OCI-LY1 (cell line): Measurements from ENCODE around the gene ANKLE2.

ENCODE experiments used
- H2AFZ ChIP-seq: fragments of 200-600 bp; sonication (generic), shearing (Covaris generic); 2 replicates; pipeline ENCODE4 v1.6.0; 2014; ENCODE audit warnings: antibody characterized with exemption, mild to moderate bottlenecking, low read length
- H3F3A ChIP-seq: fragments of 200-600 bp; sonication (generic), shearing (Covaris generic); 2 replicates; pipeline ENCODE4 v1.6.0; 2014; ENCODE audit warnings: mild to moderate bottlenecking, antibody characterized with exemption, low read length, moderate library complexity; ENCODE audit not compliant: insufficient read depth
- H3K27ac ChIP-seq: fragments of 200-600 bp; sonication (generic); 2 replicates; pipeline ENCODE4 v1.5.1; 2014; ENCODE audit warnings: low read length, mixed run types, mild to moderate bottlenecking, low read depth; ENCODE audit not compliant: poor library complexity, severe bottlenecking
- H3K27me3 ChIP-seq: fragments of 200-600 bp; sonication (generic); 2 replicates; pipeline ENCODE4 v1.6.0; 2014; ENCODE audit warnings: antibody characterized with exemption, mild to moderate bottlenecking, low read length, moderate library complexity; ENCODE audit not compliant: insufficient read depth
- H3K36me3 ChIP-seq: fragments of 200-600 bp; sonication (generic); 2 replicates; pipeline ENCODE4 v1.6.1; 2014; ENCODE audit warnings: mild to moderate bottlenecking, antibody characterized with exemption, low read length, moderate library complexity, mixed read lengths; ENCODE audit not compliant: insufficient read depth
- H3K4me1 ChIP-seq: fragments of 200-600 bp; sonication (generic); 2 replicates; pipeline ENCODE4 v1.5.1; 2014; ENCODE audit warnings: mild to moderate bottlenecking, low read length, moderate library complexity; ENCODE audit not compliant: insufficient read depth, severe bottlenecking
- H3K4me2 ChIP-seq: fragments of 200-600 bp; sonication (generic), shearing (Covaris generic); 2 replicates; pipeline ENCODE4 v1.6.1; 2014; ENCODE audit warnings: low read length
- H3K4me3 ChIP-seq: fragments of 200-600 bp; sonication (generic); 2 replicates; pipeline ENCODE4 v1.5.1; 2014; ENCODE audit warnings: low read length, low read depth, mild to moderate bottlenecking, mixed read lengths; ENCODE audit not compliant: poor library complexity, severe bottlenecking
- H3K79me2 ChIP-seq: fragments of 200-600 bp; shearing (Covaris generic); 2 replicates; pipeline ENCODE4 v1.6.1; 2016; ENCODE audit warnings: mixed run types, low read length, mixed read lengths; ENCODE audit not compliant: insufficient read depth
- H3K9ac ChIP-seq: fragments of 200-600 bp; sonication (generic), shearing (Covaris generic); 2 replicates; pipeline ENCODE4 v1.6.1; 2014; ENCODE audit warnings: mild to moderate bottlenecking, low read length, mixed read lengths
- H3K9me2 ChIP-seq: fragments of 200-600 bp; sonication (generic), shearing (Covaris generic); 2 replicates; pipeline ENCODE4 v1.6.1; 2014; ENCODE audit warnings: low read depth, mild to moderate bottlenecking, low read length, mixed read lengths
- H3K9me3 ChIP-seq: fragments of 200-600 bp; shearing (Covaris generic); 2 replicates; pipeline ENCODE4 v1.6.1; 2014; ENCODE audit warnings: low read length, mixed read lengths
- H4K20me1 ChIP-seq: fragments of 200-600 bp; sonication (generic), shearing (Covaris generic); 2 replicates; pipeline ENCODE4 v1.6.0; 2016; ENCODE audit warnings: mild to moderate bottlenecking, low read length; ENCODE audit not compliant: insufficient read depth
- CTCF ChIP-seq: fragments of 200-600 bp; sonication (generic), shearing (Covaris generic); IDR thresholded peaks from 2 replicates; pipeline ENCODE4 v1.5.1; 2017; ENCODE audit warnings: mild to moderate bottlenecking, antibody characterized with exemption, low read length, moderate library complexity, mixed read lengths
- EZH2 ChIP-seq: fragments of 200-600 bp; sonication (generic), shearing (Covaris generic); IDR thresholded peaks from 2 replicates; pipeline ENCODE4 v1.8.0; 2017; ENCODE audit warnings: borderline replicate concordance, mixed run types, mild to moderate bottlenecking, antibody characterized with exemption, low read length, moderate library complexity, mixed read lengths

Gene ANKLE2

DNA sequence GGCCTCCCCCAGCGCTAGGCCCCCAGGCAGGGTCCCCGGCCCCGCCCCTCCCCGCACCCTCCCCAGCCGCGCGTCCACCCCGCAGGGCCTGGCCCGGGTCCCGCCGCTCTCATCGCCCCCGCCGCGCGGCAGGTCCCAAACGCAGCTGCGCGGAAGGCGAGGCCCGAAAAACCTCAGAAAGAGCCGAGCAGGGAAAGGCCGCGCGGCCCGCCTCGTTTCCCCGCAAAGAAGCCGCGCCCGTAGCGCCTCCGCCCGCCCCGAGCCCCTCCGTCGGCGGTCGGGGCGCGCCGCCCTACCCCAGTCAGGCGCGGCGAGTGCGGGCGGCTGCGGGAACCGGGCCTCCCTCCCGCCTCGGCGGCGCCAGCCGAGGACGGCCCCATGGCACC is 74.8 kb downstream of the ANKLE2 start:
- H3K79me2 ChIP-seq: peaks cover 35% of the 10 kb centered on the region
- H3K9me3 ChIP-seq: no peaks in the 10 kb centered on the region
- peaks cover 41% of the 10 kb centered on the region for H3K36me3 ChIP-seq
- H3K4me2 ChIP-seq: peak overlapping the region; percentile 56
- H4K20me1 ChIP-seq: no peaks in the 10 kb centered on the region
- no peaks in the 10 kb centered on the region for H3K27me3 ChIP-seq
- no peaks in the 10 kb centered on the region for H3K9me2 ChIP-seq
- H2AFZ ChIP-seq: no peak overlapping the region
- H3K4me3 ChIP-seq: peak overlapping the region; percentile 97
- peaks cover 22% of the 10 kb centered on the region for H3K4me1 ChIP-seq
- peak overlapping the region; percentile 97 for H3K9ac ChIP-seq
- TF ChIP-seq EZH2 (no peak), CTCF (no peak)
- peaks cover 4% of the 10 kb centered on the region; the same call in 1 of the 2 replicates for H3F3A ChIP-seq
- H3K27ac ChIP-seq: peak overlapping the region; percentile 18

- TF ChIP-seq CTCF: no peak
- no peak for TF ChIP-seq EZH2
- Histone ChIP-seq H3K4me2 (peak overlapping the region; percentile 56), H2AFZ (no peak overlapping the region), H3K36me3 (peaks cover 41% of the 10 kb centered on the region), H3K4me3 (peak overlapping the region; percentile 97), H3K4me1 (peaks cover 22% of the 10 kb centered on the region), H3F3A (peaks cover 4% of the 10 kb centered on the region; the same call in 1 of the 2 replicates), H3K9ac (peak overlapping the region; percentile 97), H4K20me1 (no peaks in the 10 kb centered on the region), H3K27ac (peak overlapping the region; percentile 0), H3K9me3 (no peaks in the 10 kb centered on the region), H3K9me2 (no peaks in the 10 kb centered on the region), H3K27me3 (no peaks in the 10 kb centered on the region), H3K79me2 (peaks cover 49% of the 10 kb centered on the region)
These were observed 76.2 kb downstream of the ANKLE2 start for GRCh38 chr12:132685400-132685799.

DNA sequence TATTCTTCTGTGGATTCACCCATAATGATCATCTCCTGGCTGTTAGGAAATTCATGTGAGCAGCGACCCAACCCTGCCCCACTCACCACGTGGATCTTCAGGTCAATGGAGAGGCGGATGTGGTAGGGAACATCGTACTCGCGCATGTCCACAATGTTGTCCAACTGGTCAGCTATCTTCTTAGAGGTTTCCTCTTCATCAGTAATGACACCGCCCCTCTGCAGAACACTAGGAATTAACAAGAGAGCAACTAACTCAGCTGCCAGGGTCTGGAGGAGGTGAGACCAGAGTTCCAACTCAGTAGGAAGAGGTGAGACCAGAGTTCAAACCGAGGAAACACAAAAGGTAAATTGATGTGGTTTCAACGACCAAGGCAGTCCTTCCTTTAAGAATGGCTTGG is 84.1 kb downstream of the ANKLE2 start:
- H3K9me3 ChIP-seq: no peaks in the 10 kb centered on the region
- TF ChIP-seq EZH2 (no peak), CTCF (no peak)
- H3K27me3 ChIP-seq: no peaks in the 10 kb centered on the region
- H3K36me3 ChIP-seq: peaks cover 89% of the 10 kb centered on the region
- no peaks in the 10 kb centered on the region for H3F3A ChIP-seq
- no peaks in the 10 kb centered on the region for H3K4me1 ChIP-seq
- no peak overlapping the region for H3K9ac ChIP-seq
- H3K4me2 ChIP-seq: no peak overlapping the region
- peaks cover 25% of the 10 kb centered on the region for H3K79me2 ChIP-seq
- H4K20me1 ChIP-seq: no peaks in the 10 kb centered on the region
- no peak overlapping the region for H2AFZ ChIP-seq
- H3K9me2 ChIP-seq: no peaks in the 10 kb centered on the region
- no peak overlapping the region for H3K4me3 ChIP-seq
- no peak overlapping the region for H3K27ac ChIP-seq
